ENCODE results near the gene MRE11. TPM values are rescaled to one million over a fixed set of nuclear protein-coding genes. Genes with fewer than 3 reads are reported as not detected.

Gene MRE11
- total RNA-seq, 4 donors from 2014 or later, result 11.7 to 25.3 (median 13.4) TPM

DNA sequence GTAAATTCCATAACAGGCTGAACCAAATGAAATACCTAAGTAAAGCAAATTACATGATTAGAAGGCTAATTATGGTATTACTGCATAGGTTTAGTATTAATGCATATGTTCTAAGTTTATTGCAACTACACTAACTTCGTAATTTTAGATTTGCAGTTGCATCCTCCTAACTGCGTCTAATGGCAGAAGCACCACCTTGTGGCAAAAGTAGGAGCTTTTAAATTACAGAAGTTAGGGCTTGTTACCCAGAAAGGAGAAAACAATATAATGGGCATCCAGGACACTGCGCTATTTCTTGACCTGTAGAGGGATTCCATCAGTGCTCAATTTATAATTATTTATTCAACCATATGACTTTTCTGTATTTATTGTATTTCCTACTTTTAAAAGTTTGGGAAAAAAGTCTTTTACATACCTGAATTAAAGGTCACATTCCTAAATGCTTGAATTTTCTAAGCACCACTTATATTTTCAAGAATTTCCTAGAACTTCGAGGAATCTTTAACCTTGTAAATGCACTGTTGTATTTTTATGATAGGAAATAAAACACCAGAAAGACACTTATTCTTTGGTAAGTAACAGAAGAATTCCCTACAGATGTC lies 76.2 kb downstream of the MRE11 start:
- TF ChIP-seq, protein P1, sequence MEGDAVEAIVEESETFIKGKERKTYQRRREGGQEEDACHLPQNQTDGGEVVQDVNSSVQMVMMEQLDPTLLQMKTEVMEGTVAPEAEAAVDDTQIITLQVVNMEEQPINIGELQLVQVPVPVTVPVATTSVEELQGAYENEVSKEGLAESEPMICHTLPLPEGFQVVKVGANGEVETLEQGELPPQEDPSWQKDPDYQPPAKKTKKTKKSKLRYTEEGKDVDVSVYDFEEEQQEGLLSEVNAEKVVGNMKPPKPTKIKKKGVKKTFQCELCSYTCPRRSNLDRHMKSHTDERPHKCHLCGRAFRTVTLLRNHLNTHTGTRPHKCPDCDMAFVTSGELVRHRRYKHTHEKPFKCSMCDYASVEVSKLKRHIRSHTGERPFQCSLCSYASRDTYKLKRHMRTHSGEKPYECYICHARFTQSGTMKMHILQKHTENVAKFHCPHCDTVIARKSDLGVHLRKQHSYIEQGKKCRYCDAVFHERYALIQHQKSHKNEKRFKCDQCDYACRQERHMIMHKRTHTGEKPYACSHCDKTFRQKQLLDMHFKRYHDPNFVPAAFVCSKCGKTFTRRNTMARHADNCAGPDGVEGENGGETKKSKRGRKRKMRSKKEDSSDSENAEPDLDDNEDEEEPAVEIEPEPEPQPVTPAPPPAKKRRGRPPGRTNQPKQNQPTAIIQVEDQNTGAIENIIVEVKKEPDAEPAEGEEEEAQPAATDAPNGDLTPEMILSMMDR (IDR thresholded peaks at IDR 0.05), result no peak
- TF ChIP-seq POLR2A (IDR thresholded peaks at IDR 0.05), result no peak
- WGBS, 2 donors, result 48 to 57% methylated on average over 4 of the region's 4 CpGs
- intact Hi-C loops (cut with DNase I; ENCODE audit: low total_unique reads), result no loop called here
- DNase-seq (ENCODE audit: low spot score in 2 of 2), result no peak
- no peak overlapping the region for H3K4me3 ChIP-seq (ENCODE audit: low read depth, poor library complexity, severe bottlenecking)

DNA sequence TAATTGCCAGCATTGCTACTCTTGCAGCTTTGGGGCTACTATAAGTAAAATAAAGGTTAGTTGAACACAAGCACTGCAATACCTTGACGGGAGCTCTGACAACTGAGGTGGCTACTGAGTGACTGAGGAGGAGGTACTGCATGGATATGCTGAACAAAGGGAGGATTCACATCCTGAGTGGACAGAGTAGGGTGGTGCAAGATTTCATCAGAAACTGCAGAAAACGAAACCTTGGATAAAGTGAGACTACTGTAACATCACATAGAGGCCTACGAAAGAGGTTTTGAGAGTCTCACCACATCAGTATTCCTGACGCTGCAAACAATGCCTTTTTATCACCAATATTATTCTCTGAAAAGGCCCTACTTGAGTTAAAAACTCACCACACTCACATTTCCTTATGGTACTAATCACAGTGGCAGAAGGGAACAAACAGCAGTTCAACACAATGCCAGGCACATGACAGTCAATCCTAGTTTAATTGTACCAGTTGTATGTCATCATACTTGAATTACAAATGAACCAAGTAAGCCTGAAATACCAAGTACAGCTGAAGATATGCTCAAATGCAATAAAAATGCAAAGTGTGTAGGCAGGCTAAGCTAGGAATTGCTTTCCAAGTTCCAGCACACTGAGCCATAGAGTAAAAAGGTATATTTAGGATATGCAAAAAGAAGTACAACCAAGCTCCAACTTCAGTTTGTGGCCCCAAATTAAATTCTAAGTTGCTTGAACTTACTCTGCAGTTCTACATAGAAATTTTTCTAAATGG lies 88.4 kb downstream of the MRE11 start:
- no peak for DNase-seq (ENCODE audit: low spot score in 2 of 2)
- 88 to 91% methylated on average over 4 of the region's 4 CpGs for WGBS, 2 donors
- intact Hi-C loops (cut with DNase I; ENCODE audit: low total_unique reads), result no loop called here

DNA sequence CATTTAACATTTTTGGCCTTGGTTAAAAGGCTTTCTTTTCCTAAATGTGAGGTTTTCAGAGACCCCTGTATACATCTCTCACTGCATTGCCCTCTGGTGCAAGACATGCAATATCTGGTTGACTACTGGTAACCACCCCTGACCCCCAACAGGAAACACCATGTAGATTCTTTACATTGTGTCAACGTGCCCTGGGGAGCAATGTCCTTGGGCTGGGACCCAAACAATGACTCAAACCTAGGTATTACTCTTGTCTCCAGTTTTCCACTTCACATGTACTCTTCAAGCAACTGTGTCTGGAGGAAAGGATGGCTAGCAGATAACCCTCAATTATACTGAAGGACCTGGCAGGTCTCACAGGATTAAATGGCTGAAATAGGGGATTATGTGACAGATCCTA lies 91.3 kb downstream of the MRE11 start:
- intact Hi-C loops (cut with DNase I; ENCODE audit: low total_unique reads), result no loop called here
- no peak overlapping the region for H3K4me3 ChIP-seq (ENCODE audit: low read depth, poor library complexity, severe bottlenecking)
- DNase-seq (ENCODE audit: low spot score in 2 of 2), result no peak
- TF ChIP-seq, protein P1 (IDR thresholded peaks at IDR 0.05), result no peak
- WGBS, 2 donors, result 23 to 40% methylated on average over 1 of the region's 1 CpG

More for the DNA sequence above, 88.4 kb downstream of the MRE11 start:
- no peak for TF ChIP-seq POLR2A (IDR thresholded peaks at IDR 0.05)
- TF ChIP-seq, protein P1 (IDR thresholded peaks at IDR 0.05), result no peak
- H3K4me3 ChIP-seq (ENCODE audit: low read depth, poor library complexity, severe bottlenecking), result no peak overlapping the region

DNA sequence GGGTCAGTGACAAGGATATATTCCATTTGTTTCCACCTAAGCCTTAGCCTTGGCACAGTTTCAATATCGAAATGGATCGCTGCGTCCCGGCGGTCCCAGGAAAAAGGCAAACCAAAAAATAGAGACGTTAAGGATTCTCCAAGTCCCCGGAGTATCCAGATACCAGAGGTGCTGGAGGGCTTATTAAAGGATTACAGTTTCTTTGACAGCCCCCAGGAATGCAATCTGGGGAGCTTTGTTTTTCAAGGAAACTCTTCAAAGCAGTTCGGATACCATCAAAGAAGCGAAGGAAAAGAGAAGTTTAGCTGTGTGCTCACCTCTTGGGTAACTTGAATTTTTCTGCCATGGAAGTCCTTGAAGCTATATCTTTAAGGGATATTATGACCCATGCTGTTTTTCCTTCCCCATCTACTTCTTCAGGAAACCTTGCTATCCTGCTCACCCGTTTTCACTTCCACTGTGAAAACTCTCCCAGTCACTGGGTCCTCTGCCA lies 91.8 kb downstream of the MRE11 start:
- intact Hi-C loops (cut with DNase I; ENCODE audit: low total_unique reads), result no loop called here
- no peak overlapping the region for H3K4me3 ChIP-seq (ENCODE audit: low read depth, poor library complexity, severe bottlenecking)
- no peak for TF ChIP-seq POLR2A (IDR thresholded peaks at IDR 0.05)
- TF ChIP-seq, protein P1 (IDR thresholded peaks at IDR 0.05), result no peak
- 19 to 20% methylated on average over 10 of the region's 10 CpGs for WGBS, 2 donors
- DNase-seq (ENCODE audit: low spot score in 2 of 2), result no peak

DNA sequence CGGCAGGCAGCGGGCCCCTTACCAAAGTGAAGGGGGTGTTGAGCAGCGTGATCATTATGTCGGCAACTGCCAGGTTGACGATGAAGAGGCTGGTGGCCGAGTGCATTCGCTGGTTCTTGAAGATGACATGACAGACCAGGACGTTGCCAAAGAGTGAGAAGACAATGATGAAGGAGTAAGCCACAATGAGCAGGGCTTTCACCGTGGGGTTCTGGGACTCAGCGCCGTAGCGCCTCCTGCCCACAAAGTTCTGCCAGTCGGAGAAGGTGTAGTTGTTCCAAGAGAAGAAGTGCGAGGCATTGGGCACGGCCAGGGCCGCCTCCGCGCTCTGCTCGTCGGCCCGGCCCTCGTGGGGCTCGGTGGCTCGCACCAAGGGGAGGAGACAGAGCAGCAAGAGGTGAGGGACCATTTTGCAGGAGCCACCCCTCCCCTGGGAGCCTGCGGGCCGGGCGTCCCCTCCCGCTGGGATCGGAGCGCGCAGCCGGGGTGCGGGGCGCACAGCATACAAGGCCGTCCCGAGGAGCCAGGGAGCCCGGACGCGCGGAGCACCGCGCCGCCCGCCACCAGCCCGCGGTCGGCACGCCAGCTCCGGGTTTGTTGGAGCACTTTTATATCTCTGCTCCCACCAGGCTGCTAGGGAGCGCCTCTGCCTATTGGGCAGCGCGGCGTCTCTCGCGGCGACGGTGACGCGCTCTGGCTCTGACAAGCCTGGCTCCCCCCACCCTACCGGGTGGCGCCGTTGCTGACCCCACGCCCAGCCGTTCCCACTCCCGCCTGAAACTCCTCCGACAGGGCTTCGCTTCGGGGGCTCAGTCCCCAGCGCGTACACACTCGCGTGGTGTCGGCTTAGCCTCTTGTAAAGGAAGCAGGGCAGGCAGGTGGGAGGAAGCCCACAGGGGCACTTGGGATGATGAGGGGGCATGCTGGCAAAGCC lies 92.5 kb downstream of the MRE11 start, which contains the start of gene GPR83:
TSS of gene GPR83 (minus strand) at position 581 of the 934 bp plus-strand sequence. CDS start at position 409, 172 bp downstream.
- H3K4me3 ChIP-seq (ENCODE audit: low read depth, poor library complexity, severe bottlenecking), result no peak within 1 kb of the TSS
- TF ChIP-seq POLR2A (IDR thresholded peaks at IDR 0.05), result no peak
- TF ChIP-seq, protein P1 (IDR thresholded peaks at IDR 0.05), result no peak
- intact Hi-C loops (cut with DNase I; ENCODE audit: low total_unique reads), result no loop called here
- 5% methylated on average over 38 to 48 of the region's 73 CpGs for WGBS, 2 donors
- DNase-seq (ENCODE audit: low spot score in 2 of 2), result no peak
